Osteocyte (in vitro differentiated cells): ENCODE measurements around the gene CDH5. TPM values are rescaled to one million over a fixed set of nuclear protein-coding genes. Genes with fewer than 3 reads are reported as not detected.

Experiments used
- DNase-seq: peaks from one replicate; pipeline ENCODE4 v3.0.0; 2021; ENCODE audit warnings: mixed read lengths; ENCODE audit not compliant: unreplicated experiment; ENCODE audit errors: extremely low spot score
- H3K27ac Mint-ChIP-seq: one replicate; pipeline ENCODE4 v1.8.0; 2021; ENCODE audit warnings: mild to moderate bottlenecking, mixed read lengths; ENCODE audit not compliant: unreplicated experiment
- H3K27me3 Mint-ChIP-seq: one replicate; pipeline ENCODE4 v1.8.0; 2021; ENCODE audit warnings: mixed read lengths; ENCODE audit not compliant: unreplicated experiment
- H3K36me3 Mint-ChIP-seq: one replicate; pipeline ENCODE4 v1.8.0; 2021; ENCODE audit warnings: mixed read lengths; ENCODE audit not compliant: unreplicated experiment
- H3K4me1 Mint-ChIP-seq: one replicate; pipeline ENCODE4 v1.8.0; 2021; ENCODE audit warnings: mixed read lengths; ENCODE audit not compliant: unreplicated experiment
- H3K4me3 Mint-ChIP-seq: one replicate; pipeline ENCODE4 v1.8.0; 2021; ENCODE audit warnings: mild to moderate bottlenecking, moderate library complexity, mixed read lengths; ENCODE audit not compliant: unreplicated experiment
- H3K9me3 Mint-ChIP-seq: one replicate; pipeline ENCODE4 v1.8.0; 2021; ENCODE audit warnings: mixed read lengths; ENCODE audit not compliant: unreplicated experiment
- CTCF ChIP-seq: fragments of 200-600 bp; sonication (generic); IDR thresholded peaks from 2 replicates; pipeline ENCODE4 v1.5.0; 2021; ENCODE audit warnings: antibody characterized with exemption, mild to moderate bottlenecking, moderate library complexity
- total RNA-seq: library from RNA; stranded (reverse); gene quantifications from 2 replicates; pipeline ENCODE4 v1.2.1, GENCODE V29; 2021

The CDH5 gene
- total RNA-seq, 1 donor from 2014 or later: not detected

- TF ChIP-seq CTCF: no peak
- no peaks in the 10 kb centered on the region for H3K9me3 Mint-ChIP-seq
- peaks cover 39% of the 10 kb centered on the region for H3K27me3 Mint-ChIP-seq
- no peaks in the 10 kb centered on the region for H3K36me3 Mint-ChIP-seq
- H3K4me3 Mint-ChIP-seq: no peak overlapping the region
- H3K4me1 Mint-ChIP-seq: peaks cover 22% of the 10 kb centered on the region
- no peak for DNase-seq
- H3K27ac Mint-ChIP-seq: no peak overlapping the region
Observed at GRCh38 chr16:66359811-66360608, 6.5 kb upstream of the CDH5 start.

GRCh38 chr16:66360624-66361324 lies 5.7 kb upstream of the CDH5 start:
- DNase-seq: no peak
- Mint-ChIP-seq H3K36me3 (no peaks in the 10 kb centered on the region), H3K4me1 (peaks cover 30% of the 10 kb centered on the region), H3K4me3 (no peak overlapping the region), H3K27me3 (peaks cover 41% of the 10 kb centered on the region), H3K9me3 (no peaks in the 10 kb centered on the region), H3K27ac (no peak overlapping the region)
- no peak for TF ChIP-seq CTCF

- Mint-ChIP-seq H3K4me1 (peaks cover 30% of the 10 kb centered on the region), H3K36me3 (no peaks in the 10 kb centered on the region), H3K4me3 (no peak overlapping the region), H3K27ac (no peak overlapping the region), H3K9me3 (no peaks in the 10 kb centered on the region), H3K27me3 (peaks cover 36% of the 10 kb centered on the region)
- no peak for DNase-seq
- TF ChIP-seq CTCF: no peak
Observed at GRCh38 chr16:66361604-66362135, 4.8 kb upstream of the CDH5 start.

GRCh38 chr16:66363211-66363777 lies 3.2 kb upstream of the CDH5 start:
- DNase-seq: no peak
- Mint-ChIP-seq H3K4me1 (peaks cover 26% of the 10 kb centered on the region), H3K4me3 (no peak overlapping the region), H3K27me3 (peaks cover 32% of the 10 kb centered on the region), H3K9me3 (no peaks in the 10 kb centered on the region), H3K36me3 (no peaks in the 10 kb centered on the region), H3K27ac (no peak overlapping the region)
- TF ChIP-seq CTCF: no peak
